Stimulated activated CD4-positive, alpha-beta T cell treated with anti-CD3 and anti-CD28 coated beads, Interleukin-1b, Interleukin-23, amount 100 ng/mL, for 24 hours (primary cell): ENCODE results near the gene TRAK1.

ENCODE experiments used
- DNase-seq, 4 experiments: peaks; one replicate each; pipeline ENCODE4 v3.0.0-alpha.2; 2020; ENCODE audit warnings: low read depth in 4 of 4, low spot score in 1 of 4

The TRAK1 gene

GRCh38 chr3:42229266-42229941 is 138.2 kb downstream of the TRAK1 start:
- DNase-seq: no peak

- DNase-seq: no peak
Observed at GRCh38 chr3:42229942-42230688, 139.0 kb downstream of the TRAK1 start.

GRCh38 chr3:42230860-42231259 is 139.7 kb downstream of the TRAK1 start:
- no peak for DNase-seq

- no peak for DNase-seq
Observed at GRCh38 chr3:42235532-42235931, 144.4 kb downstream of the TRAK1 start.

GRCh38 chr3:42236611-42237010 is 145.5 kb downstream of the TRAK1 start:
- no peak for DNase-seq

- DNase-seq: no peak
Observed at GRCh38 chr3:42246091-42246490, 154.9 kb downstream of the TRAK1 start.

- peak; percentile 30 to 39 (median 32) for DNase-seq
Observed at GRCh38 chr3:42247576-42248027, 156.4 kb downstream of the TRAK1 start.

- DNase-seq: no peak
Observed at GRCh38 chr3:42250761-42251160, 159.6 kb downstream of the TRAK1 start.

- DNase-seq: no peak
Observed at GRCh38 chr3:42254566-42254965, 163.4 kb downstream of the TRAK1 start.

GRCh38 chr3:42256135-42256819 is 165.1 kb downstream of the TRAK1 start:
- no peak for DNase-seq

- no peak for DNase-seq
Observed at GRCh38 chr3:42257007-42257406, 165.8 kb downstream of the TRAK1 start.

- DNase-seq: no peak
Observed at GRCh38 chr3:42262525-42262924, 171.4 kb downstream of the TRAK1 start.

- DNase-seq: no peak
Observed at GRCh38 chr3:42263354-42264346, 172.5 kb downstream of the TRAK1 start.

- no peak for DNase-seq
Observed at GRCh38 chr3:42264399-42265058, 173.4 kb downstream of the TRAK1 start.

- no peak for DNase-seq
Observed at GRCh38 chr3:42265059-42265991, 174.2 kb downstream of the TRAK1 start.

- DNase-seq: no peak
Observed at GRCh38 chr3:42266085-42266484, 174.9 kb downstream of the TRAK1 start, which contains the start of gene CCK. TSS of gene CCK (minus strand) at chr3:42266185. CDS start at chr3:42263630, 2,555 bp downstream.

GRCh38 chr3:42267878-42268277 is 176.7 kb downstream of the TRAK1 start:
- DNase-seq: no peak

GRCh38 chr3:42269647-42270046 is 178.5 kb downstream of the TRAK1 start:
- DNase-seq: no peak

- no peak for DNase-seq
Observed at GRCh38 chr3:42270561-42270960, 179.4 kb downstream of the TRAK1 start.
